ENCODE measurements around the gene MFAP3.

MFAP3 gene

DNA sequence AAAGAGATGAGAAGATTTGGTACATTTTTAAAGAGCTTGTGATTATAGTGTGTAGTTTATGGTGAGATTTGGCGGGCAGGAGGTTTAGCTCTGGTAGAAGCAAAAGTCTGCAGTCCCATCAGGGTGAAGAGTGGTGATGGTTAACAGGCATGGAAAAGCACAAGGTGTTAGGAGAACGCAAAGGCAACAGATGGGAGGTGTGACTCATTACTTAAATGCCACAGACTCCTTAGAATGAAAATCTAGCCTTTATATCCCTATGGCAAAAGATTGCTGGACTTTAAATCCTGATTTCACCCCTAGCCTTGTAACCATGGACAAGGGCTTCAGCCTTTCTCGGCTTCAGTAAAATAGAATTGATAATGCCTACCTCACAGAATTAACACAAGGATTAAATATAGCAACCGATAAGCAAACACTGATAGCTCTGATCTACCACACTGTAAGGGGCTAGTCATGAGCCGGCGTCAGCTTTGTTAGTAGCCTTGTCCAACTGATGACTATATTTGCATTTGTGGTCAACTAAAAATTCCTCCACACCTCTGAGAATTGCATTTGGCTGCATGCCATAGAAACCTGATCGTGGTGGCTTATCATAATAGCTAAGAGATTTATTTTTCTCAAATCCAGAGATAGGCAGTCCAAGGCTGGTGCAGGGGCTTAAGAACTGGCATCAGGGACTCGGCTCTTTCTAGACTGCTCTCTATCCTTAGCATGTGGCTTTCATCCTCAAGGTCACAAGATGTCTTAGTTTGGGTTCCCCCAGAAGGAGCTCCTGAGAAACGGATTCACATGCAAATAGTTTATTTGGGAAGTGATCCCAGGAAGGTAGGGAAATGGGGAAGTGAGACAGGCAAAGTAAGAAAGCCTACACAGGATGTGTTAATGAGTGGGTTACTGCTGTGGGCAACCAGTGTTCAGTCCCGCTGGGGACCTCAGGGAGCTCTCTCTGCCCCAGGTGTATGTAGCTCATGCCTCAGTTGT lies 19.6 kb downstream of the MFAP3 start:
- H3K9ac ChIP-seq (ENCODE audit: low read depth, low read length): no peak overlapping the region
- H3K4me1 ChIP-seq (ENCODE audit: insufficient read depth, low read length): peaks cover 24% of the 10 kb centered on the region
- H3K4me2 ChIP-seq (ENCODE audit: insufficient read depth, low read length): peak overlapping the region; percentile 5; the same call in 1 of the 2 replicates
- DNase-seq (peak; percentile 9), ATAC-seq (ENCODE audit: insufficient read depth, low read depth) (peak; percentile 77)
- H3K36me3 ChIP-seq (ENCODE audit: insufficient read depth, low read length): peaks cover 10% of the 10 kb centered on the region; the same call in 1 of the 2 replicates
- no peaks in the 10 kb centered on the region for H3K27me3 ChIP-seq (ENCODE audit: insufficient read depth, low read length, poor library complexity)
- no peaks in the 10 kb centered on the region for H3K9me3 ChIP-seq (ENCODE audit: insufficient read depth, low read length, severe bottlenecking)
- no peak for TF ChIP-seq EZH2 (IDR thresholded peaks at IDR 0.05; ENCODE audit: borderline replicate concordance, low read depth, low read length, severe bottlenecking)
- TF ChIP-seq, protein P1, sequence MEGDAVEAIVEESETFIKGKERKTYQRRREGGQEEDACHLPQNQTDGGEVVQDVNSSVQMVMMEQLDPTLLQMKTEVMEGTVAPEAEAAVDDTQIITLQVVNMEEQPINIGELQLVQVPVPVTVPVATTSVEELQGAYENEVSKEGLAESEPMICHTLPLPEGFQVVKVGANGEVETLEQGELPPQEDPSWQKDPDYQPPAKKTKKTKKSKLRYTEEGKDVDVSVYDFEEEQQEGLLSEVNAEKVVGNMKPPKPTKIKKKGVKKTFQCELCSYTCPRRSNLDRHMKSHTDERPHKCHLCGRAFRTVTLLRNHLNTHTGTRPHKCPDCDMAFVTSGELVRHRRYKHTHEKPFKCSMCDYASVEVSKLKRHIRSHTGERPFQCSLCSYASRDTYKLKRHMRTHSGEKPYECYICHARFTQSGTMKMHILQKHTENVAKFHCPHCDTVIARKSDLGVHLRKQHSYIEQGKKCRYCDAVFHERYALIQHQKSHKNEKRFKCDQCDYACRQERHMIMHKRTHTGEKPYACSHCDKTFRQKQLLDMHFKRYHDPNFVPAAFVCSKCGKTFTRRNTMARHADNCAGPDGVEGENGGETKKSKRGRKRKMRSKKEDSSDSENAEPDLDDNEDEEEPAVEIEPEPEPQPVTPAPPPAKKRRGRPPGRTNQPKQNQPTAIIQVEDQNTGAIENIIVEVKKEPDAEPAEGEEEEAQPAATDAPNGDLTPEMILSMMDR (IDR thresholded peaks at IDR 0.05; ENCODE audit: borderline replicate concordance, extremely low read depth, low read length, poor library complexity, severe bottlenecking): no peak
- H4K20me1 ChIP-seq (ENCODE audit: insufficient read depth, low read length): no peaks in the 10 kb centered on the region
- H3K27ac ChIP-seq (ENCODE audit: low read length): peak overlapping the region; percentile 74
- H3K4me3 ChIP-seq (ENCODE audit: low read depth in 1 of 2, low read length in 2 of 2): no peak overlapping the region
- no peaks in the 10 kb centered on the region for H3K79me2 ChIP-seq (ENCODE audit: insufficient read depth, low read length)
- H2AFZ ChIP-seq (ENCODE audit: low read depth, low read length): no peak overlapping the region

DNA sequence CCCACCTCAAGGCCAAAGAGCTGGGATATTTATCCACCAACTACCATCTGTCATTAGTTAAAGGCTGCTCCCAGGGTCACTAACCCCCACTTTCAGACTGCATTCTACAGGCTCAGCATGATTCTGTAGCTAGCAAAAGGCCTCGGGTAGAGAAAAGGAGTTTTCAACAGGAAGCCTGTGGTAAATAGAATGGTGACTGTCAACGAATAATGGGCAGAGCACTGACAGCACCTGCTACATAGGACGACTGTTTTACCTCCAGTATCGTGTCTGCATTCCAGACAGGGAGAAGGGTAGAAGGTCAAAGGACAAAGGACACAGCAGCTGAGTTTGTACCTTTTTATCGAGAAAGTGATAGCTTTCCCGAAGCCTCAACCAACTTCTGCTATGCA lies 20.3 kb downstream of the MFAP3 start:
- no peak for TF ChIP-seq EZH2 (IDR thresholded peaks at IDR 0.05; ENCODE audit: borderline replicate concordance, low read depth, low read length, severe bottlenecking)
- TF ChIP-seq, protein P1 (IDR thresholded peaks at IDR 0.05; ENCODE audit: borderline replicate concordance, extremely low read depth, low read length, poor library complexity, severe bottlenecking): no peak
- Histone ChIP-seq H4K20me1 (ENCODE audit: insufficient read depth, low read length) (no peaks in the 10 kb centered on the region), H3K27me3 (ENCODE audit: insufficient read depth, low read length, poor library complexity) (no peaks in the 10 kb centered on the region), H3K4me1 (ENCODE audit: insufficient read depth, low read length) (peaks cover 24% of the 10 kb centered on the region), H2AFZ (ENCODE audit: low read depth, low read length) (no peak overlapping the region), H3K79me2 (ENCODE audit: insufficient read depth, low read length) (no peaks in the 10 kb centered on the region), H3K9ac (ENCODE audit: low read depth, low read length) (no peak overlapping the region), H3K9me3 (ENCODE audit: insufficient read depth, low read length, severe bottlenecking) (no peaks in the 10 kb centered on the region), H3K36me3 (ENCODE audit: insufficient read depth, low read length) (peaks cover 4% of the 10 kb centered on the region; the same call in 1 of the 2 replicates), H3K4me2 (ENCODE audit: insufficient read depth, low read length) (peak overlapping the region; percentile 37; the same call in 1 of the 2 replicates), H3K27ac (ENCODE audit: low read length) (peak overlapping the region; percentile 74), H3K4me3 (ENCODE audit: low read depth in 1 of 2, low read length in 2 of 2) (no peak overlapping the region)
- ATAC-seq (ENCODE audit: insufficient read depth, low read depth): peak; percentile 93
- DNase-seq: peak; percentile 54

DNA sequence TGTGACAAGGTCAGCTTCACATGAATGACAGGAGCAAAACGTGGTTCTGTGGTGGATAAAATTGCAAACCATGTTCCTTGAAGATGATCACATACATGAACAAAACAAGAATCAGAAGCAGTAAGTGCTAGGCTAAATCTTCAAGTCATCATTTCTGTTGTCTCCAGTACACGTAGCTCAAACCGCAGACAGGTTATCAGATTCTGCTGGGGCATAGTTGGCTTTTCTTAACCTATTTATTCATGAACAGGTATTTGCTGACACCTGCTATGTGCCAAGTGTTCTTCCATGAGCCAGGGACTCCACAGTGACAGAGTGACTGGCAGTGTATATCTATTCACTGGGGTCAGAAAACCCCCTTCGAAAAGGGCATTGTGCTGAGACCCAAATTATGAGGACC lies 20.8 kb downstream of the MFAP3 start:
- TF ChIP-seq, protein P1 (IDR thresholded peaks at IDR 0.05; ENCODE audit: borderline replicate concordance, extremely low read depth, low read length, poor library complexity, severe bottlenecking): no peak
- TF ChIP-seq EZH2 (IDR thresholded peaks at IDR 0.05; ENCODE audit: borderline replicate concordance, low read depth, low read length, severe bottlenecking): no peak
- Histone ChIP-seq H3K27ac (ENCODE audit: low read length) (peak overlapping the region; percentile 74), H3K4me2 (ENCODE audit: insufficient read depth, low read length) (no peak overlapping the region), H3K27me3 (ENCODE audit: insufficient read depth, low read length, poor library complexity) (no peaks in the 10 kb centered on the region), H4K20me1 (ENCODE audit: insufficient read depth, low read length) (no peaks in the 10 kb centered on the region), H2AFZ (ENCODE audit: low read depth, low read length) (no peak overlapping the region), H3K4me1 (ENCODE audit: insufficient read depth, low read length) (peaks cover 24% of the 10 kb centered on the region), H3K79me2 (ENCODE audit: insufficient read depth, low read length) (no peaks in the 10 kb centered on the region), H3K9ac (ENCODE audit: low read depth, low read length) (no peak overlapping the region), H3K36me3 (ENCODE audit: insufficient read depth, low read length) (0 out of 2 replicates have a peak, but pooled peaks cover under 1% of the 10 kb centered on the region), H3K4me3 (ENCODE audit: low read depth in 1 of 2, low read length in 2 of 2) (no peak overlapping the region), H3K9me3 (ENCODE audit: insufficient read depth, low read length, severe bottlenecking) (no peaks in the 10 kb centered on the region)
- DNase-seq (no peak), ATAC-seq (ENCODE audit: insufficient read depth, low read depth) (0 out of 3 replicates have a peak, but pooled peaks have one; percentile 4)
